Right atrium auricular region (tissue), 2 donors: ENCODE measurements around the gene CHSY3. TPM values are rescaled to one million over a fixed set of nuclear protein-coding genes. Genes with fewer than 3 reads are reported as not detected.
"Not testable (repeated sequence)": the region's sequence is repeated elsewhere in the genome, so short reads cannot be mapped to it uniquely, and the experiment has no call there.

ENCODE experiments used
- DNase-seq: peaks from one replicate; pipeline ENCODE4 v3.0.0-alpha.2; 2019; ENCODE audit warnings: low spot score
- H3K27ac ChIP-seq, 2 donors: fragments of 200-600 bp; sonication (generic); 1 replicate in 1 of 2; 2 replicates in 1 of 2; pipeline ENCODE4 v1.5.1; 2016 to 2019
- H3K27me3 ChIP-seq, 2 donors: fragments of 200-600 bp; sonication (generic); one replicate each; pipeline versions ENCODE4 v1.5.1 to v1.6.0; 2017 to 2019
- H3K36me3 ChIP-seq: fragments of 200-600 bp; sonication (generic); one replicate; pipeline ENCODE4 v1.5.1; 2016
- H3K4me1 ChIP-seq, 2 donors: fragments of 200-600 bp; sonication (generic); one replicate each; pipeline versions ENCODE4 v1.5.1 to v1.6.0; 2017 to 2019
- H3K4me3 ChIP-seq, 2 donors: fragments of 200-600 bp; sonication (generic); 1 replicate in 1 of 2; 2 replicates in 1 of 2; pipeline ENCODE4 v1.5.1; 2017 to 2019; ENCODE audit warnings: mild to moderate bottlenecking in 1 of 2, moderate library complexity in 1 of 2
- H3K9me3 ChIP-seq, 2 donors: fragments of 200-600 bp; sonication (generic); one replicate each; pipeline ENCODE4 v1.5.1; 2019
- total RNA-seq, 2 donors: library from RNA; depleted of rRNA; stranded (reverse); fragments of >200 nt; gene quantifications; one replicate each; pipeline ENCODE4 v1.1.0, GENCODE V29; 2016
- TF ChIP-seq, protein P1 (sequence below), 2 donors: fragments of 200-600 bp; sonication (generic); IDR thresholded peaks; one replicate each; pipeline ENCODE4 v1.5.1; 2019; ENCODE audit warnings: antibody characterized with exemption in 2 of 2

Gene CHSY3
- total RNA-seq, 2 donors from 2014 or later = 2.5 TPM

DNA sequence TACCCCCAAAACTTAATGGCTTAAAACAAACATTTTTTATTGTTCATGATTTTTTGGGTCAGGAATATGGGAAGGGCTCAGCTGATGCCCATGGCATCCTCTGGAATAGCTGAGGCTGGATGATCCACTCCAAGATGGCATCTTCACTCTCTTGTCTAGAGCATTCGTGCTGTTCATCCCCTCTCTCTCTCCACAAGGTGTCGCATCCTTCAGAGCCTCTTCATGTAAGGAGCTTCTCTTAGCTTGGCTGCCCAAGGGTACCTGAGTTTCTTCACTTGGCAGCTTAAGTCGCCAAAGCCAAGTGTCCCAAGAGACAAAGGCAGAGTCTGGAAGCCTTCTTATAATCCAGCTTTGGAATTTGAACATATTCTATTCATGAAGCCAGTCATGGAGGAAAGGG is 294.7 kb downstream of the CHSY3 start:
- no peaks in the 10 kb centered on the region for H3K36me3 ChIP-seq
- no peak overlapping the region for H3K4me3 ChIP-seq
- H3K27me3 ChIP-seq = no peaks in the 10 kb centered on the region
- DNase-seq = no peak
- no peak overlapping the region for H3K27ac ChIP-seq
- H3K4me1 ChIP-seq = no peaks in the 10 kb centered on the region
- TF ChIP-seq, protein P1, sequence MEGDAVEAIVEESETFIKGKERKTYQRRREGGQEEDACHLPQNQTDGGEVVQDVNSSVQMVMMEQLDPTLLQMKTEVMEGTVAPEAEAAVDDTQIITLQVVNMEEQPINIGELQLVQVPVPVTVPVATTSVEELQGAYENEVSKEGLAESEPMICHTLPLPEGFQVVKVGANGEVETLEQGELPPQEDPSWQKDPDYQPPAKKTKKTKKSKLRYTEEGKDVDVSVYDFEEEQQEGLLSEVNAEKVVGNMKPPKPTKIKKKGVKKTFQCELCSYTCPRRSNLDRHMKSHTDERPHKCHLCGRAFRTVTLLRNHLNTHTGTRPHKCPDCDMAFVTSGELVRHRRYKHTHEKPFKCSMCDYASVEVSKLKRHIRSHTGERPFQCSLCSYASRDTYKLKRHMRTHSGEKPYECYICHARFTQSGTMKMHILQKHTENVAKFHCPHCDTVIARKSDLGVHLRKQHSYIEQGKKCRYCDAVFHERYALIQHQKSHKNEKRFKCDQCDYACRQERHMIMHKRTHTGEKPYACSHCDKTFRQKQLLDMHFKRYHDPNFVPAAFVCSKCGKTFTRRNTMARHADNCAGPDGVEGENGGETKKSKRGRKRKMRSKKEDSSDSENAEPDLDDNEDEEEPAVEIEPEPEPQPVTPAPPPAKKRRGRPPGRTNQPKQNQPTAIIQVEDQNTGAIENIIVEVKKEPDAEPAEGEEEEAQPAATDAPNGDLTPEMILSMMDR (IDR thresholded peaks at IDR 0.05) = no peak
- no peaks in the 10 kb centered on the region for H3K9me3 ChIP-seq

DNA sequence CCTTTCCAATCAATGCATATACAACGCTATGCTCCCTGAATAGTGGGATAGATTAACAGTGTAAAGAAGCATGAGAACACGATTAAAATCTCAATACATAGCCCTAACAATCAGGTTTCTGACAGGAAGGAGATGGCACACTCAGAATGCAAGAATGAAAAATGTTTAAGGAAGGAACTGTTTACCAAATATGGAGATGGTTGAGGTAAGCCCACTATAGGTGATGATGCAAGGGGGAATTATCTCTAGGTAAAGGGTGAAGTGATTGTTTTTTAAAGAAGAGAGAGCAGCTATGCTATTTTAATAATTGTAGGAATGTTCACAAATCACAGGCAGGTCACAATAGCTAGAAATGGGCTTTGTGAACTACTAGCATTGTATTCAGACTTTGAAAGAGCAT is 302.4 kb downstream of the CHSY3 start:
- no peaks in the 10 kb centered on the region for H3K36me3 ChIP-seq
- H3K9me3 ChIP-seq = no peaks in the 10 kb centered on the region
- no peak overlapping the region for H3K27ac ChIP-seq
- TF ChIP-seq, protein P1 (IDR thresholded peaks at IDR 0.05) = no peak
- no peaks in the 10 kb centered on the region for H3K4me1 ChIP-seq
- no peak overlapping the region for H3K4me3 ChIP-seq
- no peak for DNase-seq
- H3K27me3 ChIP-seq = no peaks in the 10 kb centered on the region

DNA sequence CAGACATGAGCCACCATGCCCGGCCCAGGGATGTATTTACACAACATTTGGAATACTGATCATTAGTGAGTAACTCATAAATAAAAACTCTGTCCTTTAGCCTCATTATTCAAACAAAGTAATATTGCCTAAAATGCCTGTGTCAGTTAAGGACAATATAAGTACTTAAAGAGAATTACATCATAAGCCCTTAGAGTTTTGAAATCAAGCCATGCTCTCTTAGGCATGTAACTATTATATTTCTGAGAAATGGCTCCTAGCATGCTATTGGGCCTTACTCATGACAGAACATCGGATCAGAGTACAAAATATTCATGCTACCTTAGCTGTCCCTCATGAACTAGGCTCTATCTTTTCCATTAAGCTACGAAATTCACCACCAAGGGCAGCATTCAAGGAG is 309.3 kb downstream of the CHSY3 start:
- H3K4me1 ChIP-seq = no peaks in the 10 kb centered on the region
- no peak overlapping the region for H3K27ac ChIP-seq
- no peak overlapping the region for H3K4me3 ChIP-seq
- H3K27me3 ChIP-seq = no peaks in the 10 kb centered on the region
- no peak for DNase-seq
- no peaks in the 10 kb centered on the region for H3K36me3 ChIP-seq
- TF ChIP-seq, protein P1 (IDR thresholded peaks at IDR 0.05) = no peak
- H3K9me3 ChIP-seq = no peaks in the 10 kb centered on the region

DNA sequence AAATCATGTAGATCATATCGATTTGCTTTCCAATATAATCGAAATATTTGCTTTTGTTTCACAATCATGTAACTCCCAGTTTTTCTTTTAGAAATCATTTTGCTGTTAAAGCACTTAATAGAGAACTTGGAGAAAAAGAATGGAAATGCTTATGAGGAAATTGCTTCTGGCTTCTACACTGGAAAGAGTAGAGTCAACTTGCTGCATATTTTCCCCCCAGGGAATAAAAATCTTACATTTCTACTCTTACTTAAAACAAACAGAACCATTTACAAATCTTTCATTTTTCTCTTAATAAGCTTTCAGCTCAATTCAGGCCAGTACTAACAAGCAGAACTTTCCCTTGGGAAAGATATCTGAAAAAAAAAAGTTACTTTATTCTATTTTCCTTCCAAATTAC is 312.0 kb downstream of the CHSY3 start:
- no peak for DNase-seq
- no peak overlapping the region for H3K27ac ChIP-seq
- no peaks in the 10 kb centered on the region for H3K36me3 ChIP-seq
- no peak overlapping the region for H3K4me3 ChIP-seq
- H3K9me3 ChIP-seq = no peaks in the 10 kb centered on the region
- no peaks in the 10 kb centered on the region for H3K4me1 ChIP-seq
- TF ChIP-seq, protein P1 (IDR thresholded peaks at IDR 0.05) = no peak
- no peaks in the 10 kb centered on the region for H3K27me3 ChIP-seq

DNA sequence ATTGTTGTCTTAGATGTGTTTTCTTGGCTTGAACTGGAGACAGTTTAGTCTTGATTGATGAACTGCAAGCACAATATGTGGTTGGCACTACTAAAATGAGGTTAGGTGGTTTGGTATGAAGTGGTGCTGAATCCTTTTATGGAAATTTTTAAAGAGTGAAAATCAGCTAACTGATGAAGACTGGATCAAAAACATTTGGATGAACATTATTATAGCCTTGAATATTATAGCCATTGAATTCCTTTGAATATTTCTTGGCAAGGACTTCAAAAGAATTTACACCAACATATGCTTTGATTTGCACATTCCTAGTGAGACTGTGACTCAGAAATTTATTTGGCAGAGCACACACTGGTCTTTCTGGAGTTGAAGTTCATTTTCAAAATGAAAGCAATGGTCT is 318.3 kb downstream of the CHSY3 start:
- Histone ChIP-seq H3K9me3 (peaks cover 0 to 12% of the 10 kb centered on the region in 2 donors), H3K27ac (no peak overlapping the region), H3K27me3 (no peaks in the 10 kb centered on the region), H3K4me3 (no peak overlapping the region), H3K36me3 (no peaks in the 10 kb centered on the region), H3K4me1 (no peaks in the 10 kb centered on the region)
- TF ChIP-seq, protein P1 (IDR thresholded peaks at IDR 0.05) = no peak
- no peak for DNase-seq

DNA sequence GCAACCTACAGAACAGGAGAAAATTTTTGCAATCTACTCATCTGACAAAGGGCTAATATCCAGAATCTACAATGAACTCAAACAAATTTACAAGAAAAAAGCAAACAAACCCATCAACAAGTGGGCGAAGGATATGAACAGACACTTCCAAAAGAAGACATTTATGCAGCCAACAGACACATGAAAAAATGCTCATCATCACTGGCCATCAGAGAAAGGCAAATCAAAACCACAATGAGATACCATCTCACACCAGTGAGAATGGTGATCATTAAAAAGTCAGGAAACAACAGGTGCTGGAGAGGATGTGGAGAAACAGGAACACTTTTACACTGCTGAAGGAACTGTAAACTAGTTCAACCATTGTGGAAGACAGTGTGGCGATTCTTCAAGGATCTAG is 322.3 kb downstream of the CHSY3 start:
- H3K4me3 ChIP-seq, H3K4me1 ChIP-seq, H3K36me3 ChIP-seq, H3K27me3 ChIP-seq, H3K27ac ChIP-seq, DNase-seq: not testable (repeated sequence)
- H3K9me3 ChIP-seq = peaks cover 0 to 12% of the 10 kb centered on the region in 2 donors
